ENCODE results near the gene ZXDC.

- TF ChIP-seq ZNF274 (IDR thresholded peaks at IDR 0.05; ENCODE audit: low read depth, low read length) (no peak), YY1 (IDR thresholded peaks at IDR 0.05; ENCODE audit: insufficient read depth, insufficient read length) (no peak)
These were observed 42.5 kb upstream of the ZXDC start for GRCh38 chr3:126517986-126518778.
